ENCODE measurements around the gene SYNPR.

GRCh38 chr3:63309768-63310167 is 31.7 kb downstream of the SYNPR start:
- TF ChIP-seq CTCF (IDR thresholded peaks at IDR 0.05; ENCODE audit: low read depth, low read length, poor library complexity, severe bottlenecking) (no peak), EZH2phosphoT487 (IDR thresholded peaks at IDR 0.05; ENCODE audit: borderline replicate concordance, low read length) (no peak)
